Liver (tissue), 9 donors: ENCODE measurements around the gene TREM2. TPM values are rescaled to one million over a fixed set of nuclear protein-coding genes. Genes with fewer than 3 reads are reported as not detected.

Experiments used
- DNase-seq: peaks from one replicate; pipeline ENCODE4 v3.0.0-alpha.2; 2017; ENCODE audit warnings: low spot score
- H3K27ac ChIP-seq, 2 donors: one replicate each; pipeline ENCODE4 v1.7.0; 2013; ENCODE audit warnings: inconsistent platforms in 2 of 2, low read length in 2 of 2, control low read depth in 1 of 2, low read depth in 1 of 2, mild to moderate bottlenecking in 1 of 2
- H3K27me3 ChIP-seq, 4 donors: one replicate each; pipeline versions ENCODE4 v1.6.1 to v1.7.0; 2013; ENCODE audit warnings: low read length in 3 of 4, inconsistent platforms in 1 of 4, mild to moderate bottlenecking in 1 of 4, moderate library complexity in 1 of 4; ENCODE audit not compliant: control insufficient read depth in 4 of 4, insufficient read depth in 4 of 4
- H3K36me3 ChIP-seq, 4 donors: one replicate each; pipeline versions ENCODE4 v1.6.1 to v1.7.0; 2013; ENCODE audit warnings: low read length in 3 of 4, mild to moderate bottlenecking in 3 of 4, low read depth in 1 of 4, moderate library complexity in 1 of 4; ENCODE audit not compliant: control insufficient read depth in 4 of 4, insufficient read depth in 3 of 4
- H3K4me1 ChIP-seq, 4 donors: one replicate each; pipeline versions ENCODE4 v1.6.1 to v1.7.0; 2013; ENCODE audit warnings: low read length in 3 of 4, mild to moderate bottlenecking in 3 of 4, moderate library complexity in 1 of 4; ENCODE audit not compliant: control insufficient read depth in 4 of 4, insufficient read depth in 4 of 4
- H3K4me3 ChIP-seq, 3 donors: one replicate each; pipeline versions ENCODE4 v1.6.1 to v1.7.0; 2013; ENCODE audit warnings: low read length in 3 of 3, control low read depth in 1 of 3, low read depth in 1 of 3, mild to moderate bottlenecking in 1 of 3
- H3K9ac ChIP-seq, 2 donors: one replicate each; pipeline ENCODE4 v1.7.0; 2013; ENCODE audit warnings: low read length in 2 of 2, mild to moderate bottlenecking in 2 of 2, moderate library complexity in 2 of 2, control low read depth in 1 of 2, low read depth in 1 of 2
- H3K9me3 ChIP-seq, 4 donors: one replicate each; pipeline versions ENCODE4 v1.6.1 to v1.7.0; 2013; ENCODE audit warnings: low read length in 3 of 4; ENCODE audit not compliant: control insufficient read depth in 4 of 4
- EGR1 ChIP-seq, 2 donors: IDR thresholded peaks; 2 replicates each; pipeline ENCODE4 v1.6.1; 2016 to 2018; ENCODE audit warnings: antibody characterized with exemption in 2 of 2, low read depth in 2 of 2
- FOXA1 ChIP-seq: IDR thresholded peaks from 2 replicates; pipeline ENCODE4 v1.6.1; 2016; ENCODE audit warnings: antibody characterized with exemption
- FOXA2 ChIP-seq: IDR thresholded peaks from 2 replicates; pipeline ENCODE4 v1.6.1; 2016; ENCODE audit warnings: antibody characterized with exemption
- GABPA ChIP-seq, 2 donors: IDR thresholded peaks in 1 of 2; conservative IDR thresholded peaks in 1 of 2; 2 replicates each; pipeline ENCODE4 v1.6.1; 2016; ENCODE audit warnings: antibody characterized with exemption in 2 of 2, mild to moderate bottlenecking in 1 of 2, moderate library complexity in 1 of 2
- HNF4A ChIP-seq, 2 donors: conservative IDR thresholded peaks; 2 replicates each; pipeline ENCODE4 v1.6.1; 2016; ENCODE audit warnings: antibody characterized with exemption in 2 of 2, mild to moderate bottlenecking in 2 of 2
- HNF4G ChIP-seq: IDR thresholded peaks from 2 replicates; pipeline ENCODE4 v1.6.1; 2016; ENCODE audit warnings: antibody characterized with exemption
- JUND ChIP-seq, 2 donors: IDR thresholded peaks; 2 replicates each; pipeline ENCODE4 v1.6.1; 2016; ENCODE audit warnings: antibody characterized with exemption in 2 of 2
- NR2F2 ChIP-seq: IDR thresholded peaks from 2 replicates; pipeline ENCODE4 v1.6.1; 2016; ENCODE audit warnings: antibody characterized with exemption
- RAD21 ChIP-seq, 2 donors: IDR thresholded peaks; 2 replicates each; pipeline ENCODE4 v1.6.1; 2016; ENCODE audit warnings: antibody characterized with exemption in 2 of 2, mild to moderate bottlenecking in 2 of 2
- RXRA ChIP-seq, 2 donors: IDR thresholded peaks; 2 replicates each; pipeline ENCODE4 v1.6.1; 2017 to 2018; ENCODE audit warnings: antibody characterized with exemption in 2 of 2, mild to moderate bottlenecking in 1 of 2
- TAF1 ChIP-seq: conservative IDR thresholded peaks from 2 replicates; pipeline ENCODE4 v1.6.1; 2016; ENCODE audit warnings: antibody characterized with exemption, mild to moderate bottlenecking
- YY1 ChIP-seq: IDR thresholded peaks from 2 replicates; pipeline ENCODE4 v1.6.1; 2016; ENCODE audit warnings: antibody characterized with exemption, mild to moderate bottlenecking
- WGBS: extraction: QIAGEN DNeasy Blood & Tissue Kit; methylation state at CpG from one replicate; pipeline ENCODE4 v1.1.7; 2013; 5-methylcytosine and 5-hydroxymethylcytosine counted together
- polyA plus RNA-seq, 2 donors: library from polyadenylated mRNA; stranded (reverse) in 1 of 2; unstranded in 1 of 2; fragments of 200-250 nt in 1 of 2; fragments of >200 nt in 1 of 2; fragmentation: Nextera tagmentation in 1 of 2; extraction: Ambion mirVana in 1 of 2; gene quantifications; one replicate each; pipeline versions ENCODE4 v1.2.1 to v1.2.3, GENCODE V29; 2013 to 2015
- total RNA-seq, 2 donors: library from RNA; depleted of rRNA; stranded (reverse); fragments of >200 nt; gene quantifications; one replicate each; pipeline ENCODE4 v1.2.3, GENCODE V29; 2014
- TF ChIP-seq, protein P1 (sequence below): IDR thresholded peaks from 2 replicates; pipeline ENCODE4 v1.6.1; 2016; ENCODE audit warnings: antibody characterized with exemption
- TF ChIP-seq, protein P2 (sequence below): IDR thresholded peaks from 2 replicates; pipeline ENCODE4 v1.6.1; 2016; ENCODE audit warnings: antibody characterized with exemption
- TF ChIP-seq, protein P3 (sequence below): IDR thresholded peaks from 2 replicates; pipeline ENCODE4 v1.6.1; 2016; ENCODE audit warnings: antibody characterized with exemption
- TF ChIP-seq, protein P4 (sequence below): fragments of 150-350 bp; IDR thresholded peaks from 2 replicates; pipeline ENCODE4 v1.5.1; 2017; ENCODE audit warnings: improper control_type of control experiment, low read depth, low read length; ENCODE audit not compliant: missing input control
- donor health status: healthy.
- donor health status: healthy.
- donor health status: healthy.
- donor health status: healthy.
- donor health status: healthy.

TREM2 gene
- total and polyA plus RNA-seq, 4 donors = 0.18 to 0.90 TPM; not detected in 2

DNA sequence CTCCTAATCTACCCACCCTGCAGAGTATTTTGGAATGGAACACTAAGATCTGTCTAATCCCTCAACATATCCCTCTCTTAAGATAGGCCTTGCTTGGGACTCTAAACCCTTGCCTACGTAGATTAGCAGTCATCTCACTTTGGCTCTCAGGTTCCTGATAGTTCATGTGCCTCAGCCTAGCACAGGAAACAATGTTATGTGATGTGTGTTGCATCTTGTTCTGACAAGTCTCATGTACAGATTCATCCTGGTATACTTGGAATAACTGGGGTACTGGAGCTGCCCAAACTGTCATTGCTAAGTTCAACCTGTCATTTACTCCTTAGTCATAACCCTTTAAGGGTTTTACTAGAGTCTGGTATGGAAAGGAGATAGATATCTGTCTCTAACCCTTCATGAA is 42.9 kb downstream of the TREM2 start:
- H3K27ac ChIP-seq = no peak overlapping the region
- no peak overlapping the region for H3K9ac ChIP-seq
- no peak for DNase-seq
- no peaks in the 10 kb centered on the region for H3K27me3 ChIP-seq
- no peak overlapping the region for H3K4me3 ChIP-seq
- H3K36me3 ChIP-seq = peaks cover 0 to 6% (median 2%) of the 10 kb centered on the region in 4 donors
- WGBS = 96% methylated on average over 1 of the region's 1 CpG
- H3K9me3 ChIP-seq = no peaks in the 10 kb centered on the region
- TF ChIP-seq, protein P1, sequence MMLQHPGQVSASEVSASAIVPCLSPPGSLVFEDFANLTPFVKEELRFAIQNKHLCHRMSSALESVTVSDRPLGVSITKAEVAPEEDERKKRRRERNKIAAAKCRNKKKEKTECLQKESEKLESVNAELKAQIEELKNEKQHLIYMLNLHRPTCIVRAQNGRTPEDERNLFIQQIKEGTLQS = no peak
- no peak for TF ChIP-seq FOXA1
- no peak for TF ChIP-seq RAD21 (IDR thresholded peaks at IDR 0.05)
- no peak for TF ChIP-seq GABPA (IDR thresholded peaks at IDR 0.05 in 1 of 2, conservative IDR thresholded peaks at IDR 0.05 in 1 of 2)
- no peak for TF ChIP-seq NR2F2
- no peak for TF ChIP-seq EGR1 (IDR thresholded peaks at IDR 0.05; ENCODE audit: low read depth in 2 of 2)
- TF ChIP-seq JUND (IDR thresholded peaks at IDR 0.05) = no peak
- no peak for TF ChIP-seq YY1
- TF ChIP-seq, protein P2, sequence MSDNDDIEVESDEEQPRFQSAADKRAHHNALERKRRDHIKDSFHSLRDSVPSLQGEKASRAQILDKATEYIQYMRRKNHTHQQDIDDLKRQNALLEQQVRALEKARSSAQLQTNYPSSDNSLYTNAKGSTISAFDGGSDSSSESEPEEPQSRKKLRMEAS = no peak
- TF ChIP-seq HNF4A (conservative IDR thresholded peaks at IDR 0.05) = no peak
- TF ChIP-seq, protein P3, sequence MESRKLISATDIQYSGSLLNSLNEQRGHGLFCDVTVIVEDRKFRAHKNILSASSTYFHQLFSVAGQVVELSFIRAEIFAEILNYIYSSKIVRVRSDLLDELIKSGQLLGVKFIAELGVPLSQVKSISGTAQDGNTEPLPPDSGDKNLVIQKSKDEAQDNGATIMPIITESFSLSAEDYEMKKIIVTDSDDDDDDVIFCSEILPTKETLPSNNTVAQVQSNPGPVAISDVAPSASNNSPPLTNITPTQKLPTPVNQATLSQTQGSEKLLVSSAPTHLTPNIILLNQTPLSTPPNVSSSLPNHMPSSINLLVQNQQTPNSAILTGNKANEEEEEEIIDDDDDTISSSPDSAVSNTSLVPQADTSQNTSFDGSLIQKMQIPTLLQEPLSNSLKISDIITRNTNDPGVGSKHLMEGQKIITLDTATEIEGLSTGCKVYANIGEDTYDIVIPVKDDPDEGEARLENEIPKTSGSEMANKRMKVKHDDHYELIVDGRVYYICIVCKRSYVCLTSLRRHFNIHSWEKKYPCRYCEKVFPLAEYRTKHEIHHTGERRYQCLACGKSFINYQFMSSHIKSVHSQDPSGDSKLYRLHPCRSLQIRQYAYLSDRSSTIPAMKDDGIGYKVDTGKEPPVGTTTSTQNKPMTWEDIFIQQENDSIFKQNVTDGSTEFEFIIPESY = no peak
- TF ChIP-seq HNF4G = no peak
- TF ChIP-seq TAF1 = no peak
- no peak for TF ChIP-seq RXRA (IDR thresholded peaks at IDR 0.05)
- TF ChIP-seq, protein P4, sequence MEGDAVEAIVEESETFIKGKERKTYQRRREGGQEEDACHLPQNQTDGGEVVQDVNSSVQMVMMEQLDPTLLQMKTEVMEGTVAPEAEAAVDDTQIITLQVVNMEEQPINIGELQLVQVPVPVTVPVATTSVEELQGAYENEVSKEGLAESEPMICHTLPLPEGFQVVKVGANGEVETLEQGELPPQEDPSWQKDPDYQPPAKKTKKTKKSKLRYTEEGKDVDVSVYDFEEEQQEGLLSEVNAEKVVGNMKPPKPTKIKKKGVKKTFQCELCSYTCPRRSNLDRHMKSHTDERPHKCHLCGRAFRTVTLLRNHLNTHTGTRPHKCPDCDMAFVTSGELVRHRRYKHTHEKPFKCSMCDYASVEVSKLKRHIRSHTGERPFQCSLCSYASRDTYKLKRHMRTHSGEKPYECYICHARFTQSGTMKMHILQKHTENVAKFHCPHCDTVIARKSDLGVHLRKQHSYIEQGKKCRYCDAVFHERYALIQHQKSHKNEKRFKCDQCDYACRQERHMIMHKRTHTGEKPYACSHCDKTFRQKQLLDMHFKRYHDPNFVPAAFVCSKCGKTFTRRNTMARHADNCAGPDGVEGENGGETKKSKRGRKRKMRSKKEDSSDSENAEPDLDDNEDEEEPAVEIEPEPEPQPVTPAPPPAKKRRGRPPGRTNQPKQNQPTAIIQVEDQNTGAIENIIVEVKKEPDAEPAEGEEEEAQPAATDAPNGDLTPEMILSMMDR = no peak
- TF ChIP-seq FOXA2 = no peak
- H3K4me1 ChIP-seq = no peaks in the 10 kb centered on the region

DNA sequence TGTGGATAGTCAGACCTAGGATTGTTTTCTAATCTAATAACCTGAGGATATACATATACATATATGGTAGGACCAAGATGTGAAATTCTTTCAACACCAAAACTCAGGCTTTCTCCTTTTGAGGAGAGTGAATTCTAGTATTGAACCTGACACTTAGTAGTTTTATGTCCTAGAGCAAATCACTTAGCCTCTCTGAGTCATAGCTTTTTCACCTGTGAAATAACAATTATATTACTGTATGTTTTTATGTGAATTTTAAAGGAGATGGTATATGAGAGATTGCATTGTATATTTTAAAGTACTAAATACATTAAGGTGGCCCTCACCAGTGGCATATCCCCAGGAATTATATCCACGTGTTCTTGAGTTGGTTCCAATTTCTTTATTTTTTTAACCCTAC is 43.4 kb downstream of the TREM2 start:
- no peaks in the 10 kb centered on the region for H3K4me1 ChIP-seq
- no peak overlapping the region for H3K9ac ChIP-seq
- H3K4me3 ChIP-seq = no peak overlapping the region
- H3K27me3 ChIP-seq = no peaks in the 10 kb centered on the region
- WGBS = 83% methylated on average over 1 of the region's 1 CpG
- peaks cover 0 to 6% (median 2%) of the 10 kb centered on the region in 4 donors for H3K36me3 ChIP-seq
- H3K27ac ChIP-seq = no peak overlapping the region
- no peak for DNase-seq
- no peaks in the 10 kb centered on the region for H3K9me3 ChIP-seq
- TF ChIP-seq FOXA1 (no peak), JUND (IDR thresholded peaks at IDR 0.05) (no peak), EGR1 (IDR thresholded peaks at IDR 0.05; ENCODE audit: low read depth in 2 of 2) (no peak)
- TF ChIP-seq, protein P2 = no peak
